Astrocyte (in vitro differentiated cells and primary cell): ENCODE data around the gene ARID5A. TPM values are rescaled to one million over a fixed set of nuclear protein-coding genes. Genes with fewer than 3 reads are reported as not detected.

Experiments
- DNase-seq: peaks from one replicate; pipeline ENCODE4 v3.0.0-alpha.2; 2010; ENCODE audit warnings: low read depth
- FAIRE-seq: peaks from 2 replicates; lab custom pipeline; 2011; peaks lifted over from hg19 to GRCh38; lab: Jason Lieb, UNC
- H2AFZ ChIP-seq: 2 replicates; pipeline ENCODE4 v1.6.0; 2012; ENCODE audit warnings: low read depth, low read length, inconsistent platforms
- H3K27ac ChIP-seq: 2 replicates; pipeline ENCODE4 v1.5.1; 2011; ENCODE audit warnings: low read depth, low read length, inconsistent platforms
- H3K27me3 ChIP-seq: 2 replicates; pipeline ENCODE4 v1.6.0; 2011; ENCODE audit warnings: low read length, inconsistent platforms; ENCODE audit not compliant: insufficient read depth
- H3K36me3 ChIP-seq: 2 replicates; pipeline ENCODE4 v1.5.1; 2011; ENCODE audit warnings: low read length, inconsistent platforms; ENCODE audit not compliant: insufficient read depth
- H3K4me1 ChIP-seq: 2 replicates; pipeline ENCODE4 v1.5.1; 2011; ENCODE audit warnings: low read length, inconsistent platforms; ENCODE audit not compliant: insufficient read depth
- H3K4me2 ChIP-seq: 2 replicates; pipeline ENCODE4 v1.6.0; 2012; ENCODE audit warnings: low read length, inconsistent platforms
- H3K4me3 ChIP-seq: 2 replicates; pipeline ENCODE4 v1.5.1; 2011; ENCODE audit warnings: low read depth, mild to moderate bottlenecking, low read length, inconsistent platforms; ENCODE audit not compliant: insufficient read depth
- H3K79me2 ChIP-seq: 2 replicates; pipeline ENCODE4 v1.6.0; 2012; ENCODE audit warnings: mild to moderate bottlenecking, low read length, inconsistent platforms; ENCODE audit not compliant: insufficient read depth
- H3K9ac ChIP-seq: 2 replicates; pipeline ENCODE4 v1.6.0; 2012; ENCODE audit warnings: mild to moderate bottlenecking, low read length, inconsistent platforms
- H3K9me3 ChIP-seq: 2 replicates; pipeline ENCODE4 v1.5.1; 2012; ENCODE audit warnings: low read depth, mild to moderate bottlenecking, low read length, inconsistent platforms; ENCODE audit not compliant: insufficient read depth
- H4K20me1 ChIP-seq: 2 replicates; pipeline ENCODE4 v1.6.0; 2012; ENCODE audit warnings: low read length, inconsistent platforms; ENCODE audit not compliant: insufficient read depth
- H3K27ac Mint-ChIP-seq: one replicate; pipeline ENCODE4 v1.8.0; 2021; ENCODE audit warnings: mild to moderate bottlenecking, mixed read lengths; ENCODE audit not compliant: unreplicated experiment
- H3K27me3 Mint-ChIP-seq: one replicate; pipeline ENCODE4 v1.8.0; 2021; ENCODE audit warnings: low read depth, mixed read lengths; ENCODE audit not compliant: unreplicated experiment
- H3K36me3 Mint-ChIP-seq: one replicate; pipeline ENCODE4 v1.8.0; 2021; ENCODE audit warnings: low read depth, mixed read lengths; ENCODE audit not compliant: unreplicated experiment
- H3K4me1 Mint-ChIP-seq: one replicate; pipeline ENCODE4 v1.8.0; 2021; ENCODE audit warnings: low read depth, mixed read lengths; ENCODE audit not compliant: unreplicated experiment
- H3K4me3 Mint-ChIP-seq: one replicate; pipeline ENCODE4 v1.8.0; 2021; ENCODE audit warnings: mild to moderate bottlenecking, moderate library complexity, mixed read lengths; ENCODE audit not compliant: unreplicated experiment
- H3K9me3 Mint-ChIP-seq: one replicate; pipeline ENCODE4 v1.8.0; 2021; ENCODE audit warnings: mild to moderate bottlenecking, mixed read lengths; ENCODE audit not compliant: unreplicated experiment
- CTCF ChIP-seq: IDR thresholded peaks from 2 replicates; pipeline ENCODE4 v1.5.1; 2011; ENCODE audit warnings: low read depth, mild to moderate bottlenecking, inconsistent platforms, low read length, moderate library complexity; ENCODE audit not compliant: insufficient read depth
- EZH2 ChIP-seq: IDR thresholded peaks from 2 replicates; pipeline ENCODE4 v1.6.1; 2012; ENCODE audit warnings: mild to moderate bottlenecking, low read length, inconsistent platforms; ENCODE audit not compliant: insufficient read depth
- total RNA-seq: library from RNA; stranded (reverse); gene quantifications from 2 replicates; pipeline ENCODE4 v1.2.1, GENCODE V29; 2021

ARID5A gene
- total RNA-seq, 1 donor from 2014 or later = 11.8 TPM

DNA sequence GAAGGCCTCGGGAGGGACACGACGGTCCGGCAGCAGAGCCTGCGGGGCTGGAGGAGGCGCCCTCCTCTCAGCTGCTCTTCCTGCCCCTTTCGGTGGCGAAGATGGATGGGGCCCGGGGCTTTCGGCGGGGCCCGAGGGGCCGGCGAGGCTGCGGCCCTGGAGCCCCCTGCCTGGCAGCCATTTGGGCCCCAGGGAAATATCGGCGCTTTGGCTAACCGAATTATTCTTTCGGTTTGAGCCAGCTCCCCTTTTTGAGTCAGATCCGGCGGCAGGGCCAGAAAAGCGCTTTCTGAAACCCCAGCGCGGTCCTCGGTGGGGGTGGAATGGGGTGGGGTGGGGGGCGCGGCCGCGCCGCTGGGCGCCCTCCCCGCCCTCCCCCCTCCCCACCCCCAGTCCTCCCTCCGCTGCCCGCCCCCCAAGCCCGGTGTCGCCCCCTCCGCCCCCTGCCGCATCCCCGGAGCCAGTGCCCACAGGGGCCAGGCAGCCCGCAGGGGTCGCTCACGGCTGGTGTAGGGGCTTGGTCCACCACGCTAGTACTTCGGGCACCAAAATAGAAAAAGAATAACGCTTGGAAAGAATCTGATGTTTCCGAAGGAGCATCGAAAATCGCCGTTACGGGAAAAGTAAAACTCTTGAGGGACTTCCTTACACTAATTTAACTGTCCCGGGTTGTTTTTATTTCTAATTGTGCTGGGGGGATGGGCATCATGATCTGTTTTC lies 9.1 kb upstream of the ARID5A start:
- Histone ChIP-seq H3K9ac (peak overlapping the region; percentile 83), H3K4me3 (peak overlapping the region; percentile 60), H3K27me3 (peaks cover 6% of the 10 kb centered on the region), H2AFZ (peak overlapping the region; percentile 82), H3K36me3 (no peaks in the 10 kb centered on the region), H3K4me2 (peak overlapping the region; percentile 91), H3K79me2 (no peaks in the 10 kb centered on the region), H3K4me1 (peaks cover 35% of the 10 kb centered on the region), H3K27ac (peak overlapping the region; percentile 64), H3K9me3 (no peaks in the 10 kb centered on the region), H4K20me1 (no peaks in the 10 kb centered on the region)
- H3K4me3 Mint-ChIP-seq = peak overlapping the region; percentile 45
- H3K9me3 Mint-ChIP-seq = peaks cover 3% of the 10 kb centered on the region
- no peaks in the 10 kb centered on the region for H3K36me3 Mint-ChIP-seq
- DNase-seq (no peak), FAIRE-seq (no peak)
- H3K4me1 Mint-ChIP-seq = peaks cover 12% of the 10 kb centered on the region
- TF ChIP-seq EZH2 = no peak
- TF ChIP-seq CTCF = no peak
- peak overlapping the region; percentile 53 for H3K27ac Mint-ChIP-seq
- H3K27me3 Mint-ChIP-seq = peaks cover 24% of the 10 kb centered on the region

DNA sequence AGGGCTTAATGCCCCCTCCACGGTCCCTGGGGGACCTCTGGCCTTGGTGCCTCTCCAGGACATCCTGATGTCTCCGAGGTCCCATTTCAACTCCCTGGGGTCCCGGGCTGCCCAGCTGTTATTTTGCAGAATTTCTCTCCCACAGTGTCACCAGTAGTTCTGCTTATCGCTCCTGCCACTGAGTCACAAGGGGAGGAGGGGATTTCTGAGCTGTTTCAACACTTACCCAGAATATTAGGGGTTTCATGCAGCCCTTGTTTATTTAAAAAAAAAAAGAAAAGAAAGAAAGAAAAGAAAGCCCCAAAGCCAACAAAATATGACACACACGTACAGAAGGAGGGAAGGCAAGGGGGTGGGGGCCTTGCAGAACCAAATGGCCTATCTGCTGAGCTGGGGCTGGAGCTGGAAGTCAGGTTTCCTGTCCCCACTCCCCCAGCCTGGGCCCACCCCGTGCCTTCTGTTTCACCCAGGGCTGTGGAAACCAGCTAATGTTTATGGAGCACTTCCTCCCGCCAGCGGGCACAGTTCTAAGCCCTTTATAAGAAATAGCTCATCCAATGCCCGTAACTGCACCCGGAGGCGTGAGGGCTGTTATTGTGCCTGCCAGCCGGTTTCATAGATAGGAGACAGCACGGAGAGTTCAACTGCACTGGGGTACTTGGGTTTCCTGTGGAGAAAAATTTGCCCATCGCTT lies 8.4 kb upstream of the ARID5A start:
- Histone ChIP-seq H3K4me2 (peak overlapping the region; percentile 91), H3K4me1 (peaks cover 36% of the 10 kb centered on the region), H3K9me3 (no peaks in the 10 kb centered on the region), H4K20me1 (no peaks in the 10 kb centered on the region), H3K36me3 (no peaks in the 10 kb centered on the region), H2AFZ (peak overlapping the region; percentile 68), H3K79me2 (no peaks in the 10 kb centered on the region), H3K27ac (peak overlapping the region; percentile 64), H3K9ac (peak overlapping the region; percentile 77), H3K4me3 (peak overlapping the region; percentile 54), H3K27me3 (peaks cover 6% of the 10 kb centered on the region)
- Mint-ChIP-seq H3K4me3 (peak overlapping the region; percentile 45), H3K27ac (peak overlapping the region; percentile 53), H3K4me1 (peaks cover 15% of the 10 kb centered on the region), H3K36me3 (no peaks in the 10 kb centered on the region), H3K27me3 (peaks cover 23% of the 10 kb centered on the region), H3K9me3 (peaks cover 3% of the 10 kb centered on the region)
- no peak for TF ChIP-seq EZH2
- TF ChIP-seq CTCF = no peak
- FAIRE-seq (no peak), DNase-seq (peak; percentile 45)
